Lung (tissue), 12 donors: Measurements from ENCODE around the gene SENP6. TPM values are rescaled to one million over a fixed set of nuclear protein-coding genes. Genes with fewer than 3 reads are reported as not detected.

Experiments
- ATAC-seq: fragments of 200-7000 bp; cut with Tn5 transposase; one replicate; pipeline ENCODE4 v1.9.1; 2020; ENCODE audit warnings: moderate number of reproducible peaks; ENCODE audit not compliant: insufficient read depth, low FRiP score
- DNase-seq, 3 donors: peaks; one replicate each; pipeline ENCODE4 v3.0.0-alpha.2; 2013 to 2017
- H3K27ac ChIP-seq, 2 donors: one replicate each; pipeline ENCODE4 v1.5.1; 2013; ENCODE audit warnings: mild to moderate bottlenecking in 2 of 2, moderate library complexity in 2 of 2, control low read depth in 1 of 2, inconsistent platforms in 1 of 2, low read depth in 1 of 2, low read length in 1 of 2
- H3K27me3 ChIP-seq, 3 donors: one replicate each; pipeline ENCODE4 v1.5.1; 2013; ENCODE audit warnings: low read length in 2 of 3; ENCODE audit not compliant: control insufficient read depth in 3 of 3, insufficient read depth in 3 of 3
- H3K36me3 ChIP-seq, 4 donors: one replicate each; pipeline ENCODE4 v1.5.1; 2013; ENCODE audit warnings: low read length in 4 of 4, mild to moderate bottlenecking in 1 of 4, moderate library complexity in 1 of 4; ENCODE audit not compliant: control insufficient read depth in 4 of 4, insufficient read depth in 4 of 4
- H3K4me1 ChIP-seq, 5 donors: one replicate each; pipeline ENCODE4 v1.5.1; 2013; ENCODE audit warnings: low read length in 5 of 5, mild to moderate bottlenecking in 2 of 5, moderate library complexity in 1 of 5; ENCODE audit not compliant: control insufficient read depth in 5 of 5, insufficient read depth in 5 of 5
- H3K4me3 ChIP-seq: one replicate; pipeline ENCODE4 v1.5.1; 2013; ENCODE audit warnings: mild to moderate bottlenecking, control low read depth, moderate library complexity
- H3K9ac ChIP-seq, 2 donors: one replicate each; pipeline ENCODE4 v1.5.1; 2013; ENCODE audit warnings: low read length in 2 of 2, control low read depth in 1 of 2; ENCODE audit not compliant: insufficient read depth in 1 of 2
- H3K9me3 ChIP-seq, 4 donors: one replicate each; pipeline ENCODE4 v1.5.1; 2013; ENCODE audit warnings: low read length in 3 of 4, mild to moderate bottlenecking in 1 of 4, moderate library complexity in 1 of 4; ENCODE audit not compliant: control insufficient read depth in 4 of 4, insufficient read depth in 3 of 4
- CTCF ChIP-seq: IDR thresholded peaks from 2 replicates; pipeline ENCODE4 v1.5.1; 2012; ENCODE audit warnings: mild to moderate bottlenecking; ENCODE audit errors: control extremely low read depth, extremely low read depth
- WGBS, 2 donors: extraction: QIAGEN DNeasy Blood & Tissue Kit; methylation state at CpG; one replicate each; pipeline ENCODE4 v1.1.7; 2013; 5-methylcytosine and 5-hydroxymethylcytosine counted together
- polyA plus RNA-seq, 2 donors: library from polyadenylated mRNA; stranded (reverse); fragments of 200-250 nt; gene quantifications; one replicate each; pipeline ENCODE4 v1.2.1, GENCODE V29; 2013
- total RNA-seq, 2 donors: library from RNA; depleted of rRNA in 1 of 2; stranded (reverse); fragments of >200 nt in 1 of 2; gene quantifications; one replicate each; pipeline ENCODE4 v1.2.1, GENCODE V29; 2014 to 2021
- donor health status: control.
- donor health status: control.
- donor health status: Bipolar disorder and iron deficiency.
- donor health status: healthy.
- donor health status: DM: yes; HTN: yes; CAD: no.

The SENP6 gene
- total and polyA plus RNA-seq, 4 donors = 28.0 to 209 (median 62.8) TPM

DNA sequence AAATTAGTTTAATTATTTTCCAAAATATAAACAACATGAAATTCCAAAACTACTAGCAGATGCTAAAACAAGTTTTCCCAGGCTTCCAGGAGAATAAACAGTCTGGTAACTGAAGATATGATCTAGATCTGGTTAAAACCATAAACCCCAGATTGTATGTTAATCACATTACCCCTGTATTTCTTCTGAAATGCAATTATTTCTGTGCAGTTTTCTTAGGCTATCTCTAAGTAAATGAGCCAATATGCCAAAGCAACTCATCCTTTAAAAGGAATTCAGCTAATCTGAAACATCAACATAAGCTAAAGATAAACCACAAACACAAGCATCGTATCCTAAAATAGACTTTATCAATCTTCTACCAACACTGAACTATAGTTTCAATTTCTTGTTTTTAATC lies 44.6 kb upstream of the SENP6 start:
- Histone ChIP-seq H3K9me3 (no peaks in the 10 kb centered on the region), H3K27me3 (no peaks in the 10 kb centered on the region), H3K9ac (no peak overlapping the region), H3K27ac (no peak overlapping the region), H3K36me3 (no peaks in the 10 kb centered on the region), H3K4me1 (no peaks in the 10 kb centered on the region), H3K4me3 (no peak overlapping the region)
- no peak for DNase-seq
- no peak for TF ChIP-seq CTCF
- WGBS, 2 donors = 81 to 94% methylated on average over 1 of the region's 1 CpG
- ATAC-seq = no peak

DNA sequence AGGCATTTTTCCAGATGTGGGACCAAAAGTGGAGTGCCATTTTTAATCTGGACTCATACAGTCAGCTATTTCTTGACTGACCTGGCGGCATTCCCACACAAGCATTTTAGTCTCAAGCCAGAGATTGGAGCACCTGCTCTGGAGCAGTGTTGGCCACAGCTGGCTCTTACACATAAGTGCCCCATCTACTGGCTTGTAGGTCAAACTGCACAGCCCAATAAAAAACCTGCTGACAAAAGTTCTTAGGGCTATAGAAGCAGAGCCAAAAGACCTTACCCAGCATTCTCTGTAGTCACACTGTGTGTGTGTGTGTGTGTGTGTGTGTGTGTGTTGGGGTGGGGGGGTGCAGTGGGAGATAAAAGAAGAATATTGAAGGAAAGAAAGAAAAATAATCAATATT lies 38.6 kb upstream of the SENP6 start:
- H3K27me3 ChIP-seq = no peaks in the 10 kb centered on the region
- no peak for DNase-seq
- 51 to 79% methylated on average over 1 of the region's 1 CpG for WGBS, 2 donors

GRCh38 chr6:75566137-75566767 lies 35.4 kb upstream of the SENP6 start:
- no peak overlapping the region for H3K9ac ChIP-seq
- no peak overlapping the region for H3K27ac ChIP-seq
- DNase-seq (no peak), ATAC-seq (no peak)
- WGBS, 2 donors = 97 to 100% methylated on average over 2 of the region's 2 CpGs
- no peak for TF ChIP-seq CTCF
- H3K4me1 ChIP-seq = no peaks in the 10 kb centered on the region
- no peak overlapping the region for H3K4me3 ChIP-seq
- no peaks in the 10 kb centered on the region for H3K27me3 ChIP-seq
- peaks cover 0 to 8% (median 4%) of the 10 kb centered on the region in 4 donors for H3K9me3 ChIP-seq
- no peaks in the 10 kb centered on the region for H3K36me3 ChIP-seq

More for the DNA sequence above, 38.6 kb upstream of the SENP6 start:
- H3K36me3 ChIP-seq = no peaks in the 10 kb centered on the region
- no peak for TF ChIP-seq CTCF
- peaks cover 0 to 8% (median 3%) of the 10 kb centered on the region in 4 donors for H3K9me3 ChIP-seq
- no peak overlapping the region for H3K4me3 ChIP-seq
- no peak overlapping the region for H3K27ac ChIP-seq
- ATAC-seq = no peak
- no peak overlapping the region for H3K9ac ChIP-seq
- H3K4me1 ChIP-seq = no peaks in the 10 kb centered on the region

DNA sequence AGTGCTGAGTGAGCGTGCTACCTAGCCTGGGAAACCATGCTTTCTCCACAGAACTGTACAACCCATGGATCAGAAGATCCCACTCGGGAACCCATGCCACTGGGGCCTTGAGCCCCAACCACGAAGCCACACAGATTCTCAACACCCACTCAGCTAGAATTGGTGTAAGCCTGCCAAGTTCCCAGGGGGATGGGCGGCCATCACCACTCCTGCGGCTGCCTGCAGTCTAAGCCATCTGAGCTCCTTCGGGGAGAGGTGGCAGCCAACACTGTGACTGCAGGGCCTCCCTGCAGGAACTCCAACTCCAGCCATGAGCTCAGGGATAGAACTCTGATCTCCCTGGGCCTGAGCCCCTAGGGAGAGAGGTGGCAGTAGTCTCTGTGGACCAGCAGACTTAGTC lies 33.6 kb upstream of the SENP6 start:
- no peaks in the 10 kb centered on the region for H3K4me1 ChIP-seq
- H3K36me3 ChIP-seq = no peaks in the 10 kb centered on the region
- 90 to 95% methylated on average over 6 of the region's 6 CpGs for WGBS, 2 donors
- peaks cover 0 to 8% (median 4%) of the 10 kb centered on the region in 4 donors for H3K9me3 ChIP-seq
- DNase-seq (no peak), ATAC-seq (no peak)
- H3K27ac ChIP-seq = no peak overlapping the region
- no peaks in the 10 kb centered on the region for H3K27me3 ChIP-seq
- H3K9ac ChIP-seq = no peak overlapping the region
- H3K4me3 ChIP-seq = no peak overlapping the region
- no peak for TF ChIP-seq CTCF
